ENCODE results near the gene OPCML. TPM values are rescaled to one million over a fixed set of nuclear protein-coding genes. Genes with fewer than 3 reads are reported as not detected.

The OPCML gene
- total and polyA plus RNA-seq, 2 donors (not counting 1 experiment from before 2014, with no cell fraction given): not detected

- no peak overlapping the region for H3K4me2 ChIP-seq (replicated peaks; ENCODE audit: low read depth, low read length, poor library complexity, severe bottlenecking)
- 100% methylated on average over 2 of the region's 5 CpGs for WGBS (ENCODE audit: insufficient coverage)
- DNase-seq (no peak), ATAC-seq (ENCODE audit: low read depth) (no peak)
- H3K4me3 ChIP-seq (ENCODE audit: control extremely low read depth in 1 of 5, extremely low read depth in 1 of 5, insufficient read depth in 1 of 5, low read depth in 2 of 5, low read length in 4 of 5): no peak overlapping the region
- no peaks in the 10 kb centered on the region for H3K36me3 ChIP-seq (replicated peaks in 1 of 2; ENCODE audit: control extremely low read depth in 1 of 2, control insufficient read depth in 1 of 2, extremely low read depth in 1 of 2, insufficient read depth in 2 of 2, low read length in 1 of 2)
- no peaks in the 10 kb centered on the region for H3K27me3 Mint-ChIP-seq
- H3K4me3 Mint-ChIP-seq: no peak overlapping the region
- no peak overlapping the region for H3K27ac ChIP-seq (ENCODE audit: low read length in 2 of 2)
- intact Hi-C loops (cut with micrococcal nuclease): no loop called here
- no peak for TF ChIP-seq CTCF (IDR thresholded peaks at IDR 0.05)
- TF ChIP-seq EZH2 (IDR thresholded peaks at IDR 0.05; ENCODE audit: borderline replicate concordance, insufficient read depth, low read depth, low read length, poor library complexity, severe bottlenecking): no peak
- no peaks in the 10 kb centered on the region for H3K79me2 ChIP-seq (ENCODE audit: control insufficient read depth, insufficient read depth, low read length)
- H3K4me1 ChIP-seq (ENCODE audit: control insufficient read depth in 2 of 2, insufficient read depth in 2 of 2, low read length in 2 of 2): no peaks in the 10 kb centered on the region
- no peaks in the 10 kb centered on the region for H3K27me3 ChIP-seq (replicated peaks in 1 of 4; ENCODE audit: control extremely low read depth in 1 of 4, control insufficient read depth in 3 of 4, insufficient read depth in 4 of 4, low read length in 3 of 4)
- no peaks in the 10 kb centered on the region for H3K4me1 Mint-ChIP-seq
- H3K9me3 ChIP-seq (ENCODE audit: control extremely low read depth in 1 of 3, control insufficient read depth in 2 of 3, insufficient read depth in 1 of 3, low read length in 2 of 3): peaks cover 0 to 3% (median 0%) of the 10 kb centered on the region in 3 donors
- no peak overlapping the region for H2AFZ ChIP-seq (ENCODE audit: insufficient read depth, low read depth, low read length, poor library complexity, severe bottlenecking)
- peaks cover 6% of the 10 kb centered on the region for H3K9me3 Mint-ChIP-seq (ENCODE audit: insufficient read depth)
- ChIA-PET POLR2A (no interaction called here), CTCF (no interaction called here)
- no peak overlapping the region for H3K9ac ChIP-seq (ENCODE audit: low read length)
- no peaks in the 10 kb centered on the region for H4K20me1 ChIP-seq (ENCODE audit: control insufficient read depth, insufficient read depth, low read length, poor library complexity, severe bottlenecking)
- H3K27ac Mint-ChIP-seq: no peak overlapping the region
These were observed 752.3 kb downstream of the OPCML start for GRCh38 chr11:132780046-132780445.

GRCh38 chr11:132779497-132779896 is 752.8 kb downstream of the OPCML start:
- TF ChIP-seq CTCF (IDR thresholded peaks at IDR 0.05) (no peak), EZH2 (IDR thresholded peaks at IDR 0.05; ENCODE audit: borderline replicate concordance, insufficient read depth, low read depth, low read length, poor library complexity, severe bottlenecking) (no peak)
- no peaks in the 10 kb centered on the region for H3K4me1 Mint-ChIP-seq
- ATAC-seq (ENCODE audit: low read depth) (no peak), DNase-seq (no peak)
- CTCF ChIA-PET: no interaction called here
- peaks cover 0 to 3% (median 0%) of the 10 kb centered on the region in 3 donors for H3K9me3 ChIP-seq (ENCODE audit: control extremely low read depth in 1 of 3, control insufficient read depth in 2 of 3, insufficient read depth in 1 of 3, low read length in 2 of 3)
- H3K4me2 ChIP-seq (replicated peaks; ENCODE audit: low read depth, low read length, poor library complexity, severe bottlenecking): no peak overlapping the region
- H4K20me1 ChIP-seq (ENCODE audit: control insufficient read depth, insufficient read depth, low read length, poor library complexity, severe bottlenecking): no peaks in the 10 kb centered on the region
- H3K27me3 ChIP-seq (replicated peaks in 1 of 4; ENCODE audit: control extremely low read depth in 1 of 4, control insufficient read depth in 3 of 4, insufficient read depth in 4 of 4, low read length in 3 of 4): no peaks in the 10 kb centered on the region
- no CpG with 5 or more reads among the region's 3 CpGs for WGBS (ENCODE audit: insufficient coverage)
- no peak overlapping the region for H3K27ac ChIP-seq (ENCODE audit: low read length in 2 of 2)
- H3K4me3 ChIP-seq (ENCODE audit: control extremely low read depth in 1 of 5, extremely low read depth in 1 of 5, insufficient read depth in 1 of 5, low read depth in 2 of 5, low read length in 4 of 5): no peak overlapping the region
- H2AFZ ChIP-seq (ENCODE audit: insufficient read depth, low read depth, low read length, poor library complexity, severe bottlenecking): no peak overlapping the region
- H3K79me2 ChIP-seq (ENCODE audit: control insufficient read depth, insufficient read depth, low read length): no peaks in the 10 kb centered on the region
- H3K9ac ChIP-seq (ENCODE audit: low read length): no peak overlapping the region
- peaks cover 6% of the 10 kb centered on the region for H3K9me3 Mint-ChIP-seq (ENCODE audit: insufficient read depth)
- H3K27me3 Mint-ChIP-seq: no peaks in the 10 kb centered on the region
- no peaks in the 10 kb centered on the region for H3K36me3 ChIP-seq (replicated peaks in 1 of 2; ENCODE audit: control extremely low read depth in 1 of 2, control insufficient read depth in 1 of 2, extremely low read depth in 1 of 2, insufficient read depth in 2 of 2, low read length in 1 of 2)
- POLR2A ChIA-PET: no interaction called here
- intact Hi-C loops (cut with micrococcal nuclease): no loop called here
- H3K4me3 Mint-ChIP-seq: no peak overlapping the region
- H3K27ac Mint-ChIP-seq: no peak overlapping the region
- no peaks in the 10 kb centered on the region for H3K4me1 ChIP-seq (ENCODE audit: control insufficient read depth in 2 of 2, insufficient read depth in 2 of 2, low read length in 2 of 2)
